Activated effector memory CD4-positive, alpha-beta T cell treated with Interleukin-2 at 50 U/mL for 16 hours (primary cell): ENCODE results near the gene DENND2D.
"Not testable (repeated sequence)": the region's sequence is repeated elsewhere in the genome, so short reads cannot be mapped to it uniquely, and the experiment has no call there.

Source experiments
- DNase-seq: peaks from one replicate; pipeline ENCODE4 v3.0.0-alpha.2; 2020

The DENND2D gene

GRCh38 chr1:111221276-111221632 lies 20.8 kb upstream of the DENND2D start:
- no peak for DNase-seq

- no peak for DNase-seq
Observed at GRCh38 chr1:111220302-111220890, 19.9 kb upstream of the DENND2D start.

- DNase-seq, result no peak
Observed at GRCh38 chr1:111219557-111220286, 19.3 kb upstream of the DENND2D start.

- no peak for DNase-seq
Observed at GRCh38 chr1:111218701-111219556, 18.5 kb upstream of the DENND2D start.

- DNase-seq, result no peak
Observed at GRCh38 chr1:111217183-111217910, 16.9 kb upstream of the DENND2D start.

- no peak for DNase-seq
Observed at GRCh38 chr1:111216751-111217150, 16.3 kb upstream of the DENND2D start.

- not testable (repeated sequence) for DNase-seq
Observed at GRCh38 chr1:111215285-111215684, 14.8 kb upstream of the DENND2D start.

GRCh38 chr1:111214884-111215283 lies 14.4 kb upstream of the DENND2D start:
- DNase-seq, result no peak

- no peak for DNase-seq
Observed at GRCh38 chr1:111214074-111214801, 13.8 kb upstream of the DENND2D start.

GRCh38 chr1:111213412-111213811 lies 13.0 kb upstream of the DENND2D start:
- DNase-seq, result no peak

GRCh38 chr1:111212634-111213335 lies 12.3 kb upstream of the DENND2D start:
- no peak for DNase-seq

GRCh38 chr1:111211921-111212320 lies 11.5 kb upstream of the DENND2D start:
- DNase-seq, result no peak

GRCh38 chr1:111209622-111210021 lies 9.2 kb upstream of the DENND2D start:
- no peak for DNase-seq

GRCh38 chr1:111208921-111209320 lies 8.5 kb upstream of the DENND2D start:
- DNase-seq, result no peak

- no peak for DNase-seq
Observed at GRCh38 chr1:111205714-111206050, 5.2 kb upstream of the DENND2D start.

GRCh38 chr1:111204983-111205713 lies 4.7 kb upstream of the DENND2D start:
- DNase-seq, result no peak

GRCh38 chr1:111204201-111204982 lies 3.9 kb upstream of the DENND2D start:
- DNase-seq, result peak; percentile 65

GRCh38 chr1:111203681-111204200 lies 3.3 kb upstream of the DENND2D start:
- DNase-seq, result peak; percentile 84

GRCh38 chr1:111202707-111203623 lies 2.5 kb upstream of the DENND2D start:
- DNase-seq, result no peak
